H1 (cell line): Measurements from ENCODE around the gene PTDSS2. TPM values are rescaled to one million over a fixed set of nuclear protein-coding genes. Genes with fewer than 3 reads are reported as not detected.

Source experiments
- CTCF ChIA-PET: fragments of 300-600 bp; sonication (Branson Sonifier 250); formaldehyde crosslinking; loops from one replicate; lab custom pipeline; 2021; ENCODE audit not compliant: partially characterized antibody; lab: Charles Lee
- POLR2A ChIA-PET: fragments of 300-600 bp; sonication (Branson Sonifier 250); formaldehyde crosslinking; loops from one replicate; lab custom pipeline; 2021; ENCODE audit warnings: inconsistent platforms; ENCODE audit not compliant: partially characterized antibody; lab: Charles Lee
- DNase-seq, 2 experiments: peaks; one replicate each; pipeline versions ENCODE4 v3.0.0 to v3.0.0-alpha.2; 2010 to 2022; ENCODE audit warnings: low spot score in 2 of 2, low read depth in 1 of 2, mixed read lengths in 1 of 2
- FAIRE-seq: peaks from 2 replicates; lab custom pipeline; 2011; peaks lifted over from hg19 to GRCh38; lab: Jason Lieb, UNC
- H2AFZ ChIP-seq: 2 replicates; pipeline ENCODE4 v1.8.1; 2012; ENCODE audit warnings: low read length, inconsistent platforms
- H2AK5ac ChIP-seq: 2 replicates; pipeline ENCODE4 v1.6.1; 2013; ENCODE audit warnings: low read depth, low read length
- H2BK120ac ChIP-seq: replicated peaks from 2 replicates; pipeline ENCODE3; 2013; ENCODE audit warnings: low read depth, low read length, inconsistent platforms
- H2BK12ac ChIP-seq: 2 replicates; pipeline ENCODE4 v1.6.1; 2013; ENCODE audit warnings: low read depth, low read length
- H2BK15ac ChIP-seq: 2 replicates; pipeline ENCODE4 v1.6.1; 2013; ENCODE audit warnings: low read length
- H2BK20ac ChIP-seq: 2 replicates; pipeline ENCODE4 v1.6.1; 2013; ENCODE audit warnings: low read length
- H2BK5ac ChIP-seq: 2 replicates; pipeline ENCODE4 v1.6.1; 2013; ENCODE audit warnings: low read depth, low read length
- H3K14ac ChIP-seq: 2 replicates; pipeline ENCODE4 v1.6.1; 2013; ENCODE audit warnings: inconsistent platforms; ENCODE audit not compliant: insufficient read length
- H3K18ac ChIP-seq: 2 replicates; pipeline ENCODE4 v1.6.1; 2013; ENCODE audit warnings: low read length; ENCODE audit errors: extremely low read depth
- H3K23ac ChIP-seq: 2 replicates; pipeline ENCODE4 v1.6.1; 2013; ENCODE audit warnings: inconsistent platforms; ENCODE audit not compliant: insufficient read length
- H3K23me2 ChIP-seq: 2 replicates; pipeline ENCODE4 v1.6.1; 2013; ENCODE audit warnings: low read depth, low read length
- H3K27ac ChIP-seq: 2 replicates; pipeline ENCODE4 v1.6.1; 2011; ENCODE audit warnings: low read depth, low read length, inconsistent platforms
- H3K27me3 ChIP-seq, 4 experiments: replicated peaks in 1 of 4; 1 replicate in 1 of 4; 2 replicates in 3 of 4; pipeline versions ENCODE4 v1.6.1 to v1.8.1; 2011 to 2013; ENCODE audit warnings: low read length in 3 of 4, mild to moderate bottlenecking in 3 of 4, inconsistent platforms in 2 of 4, mixed read lengths in 2 of 4, moderate library complexity in 1 of 4; ENCODE audit not compliant: control insufficient read depth in 3 of 4, insufficient read depth in 3 of 4; ENCODE audit errors: extremely low read depth in 1 of 4
- H3K36me3 ChIP-seq, 4 experiments: 2 replicates each; pipeline versions ENCODE4 v1.6.1 to v1.8.1; 2011 to 2013; ENCODE audit warnings: mild to moderate bottlenecking in 4 of 4, low read length in 3 of 4, moderate library complexity in 2 of 4, control low read depth in 1 of 4, inconsistent platforms in 1 of 4; ENCODE audit not compliant: insufficient read depth in 4 of 4, control insufficient read depth in 2 of 4
- H3K4ac ChIP-seq: replicated peaks from 2 replicates; pipeline ENCODE3; 2013; ENCODE audit warnings: low read length, low read depth, mixed read lengths, inconsistent platforms; ENCODE audit not compliant: insufficient read length
- H3K4me1 ChIP-seq, 4 experiments: replicated peaks in 1 of 4; 1 replicate in 1 of 4; 2 replicates in 3 of 4; pipeline versions ENCODE4 v1.6.1 to v1.8.1; 2011 to 2013; ENCODE audit warnings: low read length in 3 of 4, inconsistent platforms in 2 of 4, mixed read lengths in 1 of 4; ENCODE audit not compliant: insufficient read depth in 4 of 4, control insufficient read depth in 3 of 4
- H3K4me2 ChIP-seq, 2 experiments: 2 replicates each; pipeline versions ENCODE4 v1.6.1 to v1.8.1; 2011 to 2013; ENCODE audit warnings: low read depth in 2 of 2, low read length in 2 of 2, control low read depth in 1 of 2, inconsistent platforms in 1 of 2, mild to moderate bottlenecking in 1 of 2; ENCODE audit not compliant: insufficient read depth in 1 of 2
- H3K4me3 ChIP-seq, 4 experiments: fragments of 200-600, 300-600 bp in 1 of 4; sonication (generic), shearing (Covaris generic), sonication (Bioruptor Twin) in 1 of 4; 2 replicates each; pipeline versions ENCODE4 v1.5.1 to v1.8.1; 2011 to 2016; ENCODE audit warnings: low read length in 4 of 4, low read depth in 3 of 4, control low read depth in 2 of 4, inconsistent platforms in 2 of 4, mild to moderate bottlenecking in 2 of 4, mixed read lengths in 1 of 4, moderate library complexity in 1 of 4; ENCODE audit not compliant: insufficient read depth in 2 of 4; ENCODE audit errors: extremely low read depth in 1 of 4
- H3K56ac ChIP-seq: replicated peaks from 2 replicates; pipeline ENCODE3; 2013; ENCODE audit warnings: low read depth, mild to moderate bottlenecking, mixed read lengths, low read length, inconsistent platforms; ENCODE audit not compliant: insufficient read length
- H3K79me1 ChIP-seq: 2 replicates; pipeline ENCODE4 v1.6.1; 2013; ENCODE audit warnings: low read depth, low read length, control low read depth
- H3K79me2 ChIP-seq, 2 experiments: 2 replicates each; pipeline versions ENCODE4 v1.6.1 to v1.8.1; 2012 to 2013; ENCODE audit warnings: low read length in 2 of 2, mild to moderate bottlenecking in 2 of 2, inconsistent platforms in 1 of 2; ENCODE audit not compliant: insufficient read depth in 2 of 2, control insufficient read depth in 1 of 2
- H3K9ac ChIP-seq, 4 experiments: replicated peaks in 1 of 4; 1 replicate in 1 of 4; 2 replicates in 3 of 4; pipeline versions ENCODE4 v1.6.1 to v1.8.1; 2011 to 2013; ENCODE audit warnings: low read depth in 3 of 4, low read length in 3 of 4, control low read depth in 2 of 4, mild to moderate bottlenecking in 2 of 4, moderate library complexity in 2 of 4, inconsistent platforms in 1 of 4; ENCODE audit errors: extremely low read depth in 1 of 4
- H3K9me3 ChIP-seq, 2 experiments: 2 replicates each; pipeline versions ENCODE4 v1.6.1 to v1.8.1; 2012 to 2013; ENCODE audit warnings: mild to moderate bottlenecking in 2 of 2, moderate library complexity in 2 of 2, control low read depth in 1 of 2, inconsistent platforms in 1 of 2, low read depth in 1 of 2, low read length in 1 of 2, mixed read lengths in 1 of 2; ENCODE audit not compliant: insufficient read depth in 2 of 2
- H4K20me1 ChIP-seq, 2 experiments: replicated peaks in 1 of 2; 2 replicates each; pipeline versions ENCODE3 to v1.8.1; 2011 to 2013; ENCODE audit warnings: inconsistent platforms in 2 of 2, low read length in 2 of 2, mild to moderate bottlenecking in 1 of 2; ENCODE audit not compliant: insufficient read depth in 2 of 2, control insufficient read depth in 1 of 2
- H4K5ac ChIP-seq: 2 replicates; pipeline ENCODE4 v1.6.1; 2013; ENCODE audit warnings: low read length, low read depth, mixed read lengths, inconsistent platforms; ENCODE audit not compliant: insufficient read length
- H4K8ac ChIP-seq: 2 replicates; pipeline ENCODE4 v1.8.0; 2013; ENCODE audit warnings: mild to moderate bottlenecking, moderate library complexity, low read length, inconsistent platforms; ENCODE audit not compliant: insufficient read depth; ENCODE audit errors: extremely low read depth
- H4K91ac ChIP-seq: replicated peaks from 2 replicates; pipeline ENCODE3; 2013; ENCODE audit warnings: low read length, mixed read lengths, inconsistent platforms; ENCODE audit not compliant: insufficient read length
- BACH1 ChIP-seq: IDR thresholded peaks from 2 replicates; pipeline ENCODE4 v1.6.1; 2012; ENCODE audit warnings: low read length, improper control_type of control experiment
- CEBPB ChIP-seq: IDR thresholded peaks from 2 replicates; pipeline ENCODE4 v1.6.1; 2012; ENCODE audit warnings: low read depth, low read length
- CHD1 ChIP-seq: IDR thresholded peaks from 2 replicates; pipeline ENCODE4 v1.6.1; 2012; ENCODE audit warnings: low read depth, low read length, improper control_type of control experiment
- CREB1 ChIP-seq: IDR thresholded peaks from 2 replicates; pipeline ENCODE4 v1.6.1; 2012; ENCODE audit warnings: inconsistent platforms
- EGR1 ChIP-seq: IDR thresholded peaks from 2 replicates; pipeline ENCODE4 v1.6.1; 2011; ENCODE audit warnings: low read depth, low read length, borderline replicate concordance
- EZH2 ChIP-seq: fragments of 200-600 bp; sonication (generic); IDR thresholded peaks from 2 replicates; pipeline ENCODE4 v1.7.1; 2012; ENCODE audit warnings: low read depth, mild to moderate bottlenecking, moderate library complexity, low read length, inconsistent platforms; ENCODE audit not compliant: severe bottlenecking
- GTF2F1 ChIP-seq: IDR thresholded peaks from 2 replicates; pipeline ENCODE4 v1.6.1; 2012; ENCODE audit warnings: low read depth, low read length, improper control_type of control experiment, borderline replicate concordance
- NRF1 ChIP-seq: IDR thresholded peaks from 2 replicates; pipeline ENCODE4 v1.6.1; 2011; ENCODE audit warnings: mild to moderate bottlenecking, low read depth, low read length, improper control_type of control experiment
- RAD21 ChIP-seq, 2 experiments: IDR thresholded peaks in 1 of 2; conservative IDR thresholded peaks in 1 of 2; 2 replicates each; pipeline ENCODE4 v1.6.1; 2011; ENCODE audit warnings: low read depth in 2 of 2, low read length in 2 of 2, improper control_type of control experiment in 1 of 2, inconsistent platforms in 1 of 2, mild to moderate bottlenecking in 1 of 2, moderate library complexity in 1 of 2
- TAF1 ChIP-seq: IDR thresholded peaks from 2 replicates; pipeline ENCODE4 v1.6.1; 2011; ENCODE audit warnings: mild to moderate bottlenecking, low read depth, low read length
- USF2 ChIP-seq: IDR thresholded peaks from 2 replicates; pipeline ENCODE4 v1.6.1; 2011; ENCODE audit warnings: low read length, improper control_type of control experiment
- WGBS, 2 experiments: shearing (Covaris generic) in 1 of 2; methylation state at CpG; one replicate each; pipeline versions ENCODE4 v1.1.6 to v1.1.7; 2013 to 2015; ENCODE audit warnings: low lambda C conversion rate in 2 of 2, mixed read lengths in 2 of 2, inconsistent platforms in 1 of 2, low coverage in 1 of 2, missing lambda C conversion rate in 1 of 2; ENCODE audit not compliant: insufficient replicate concordance in 2 of 2, insufficient coverage in 1 of 2, insufficient read length in 1 of 2; ENCODE audit errors: extremely low coverage in 1 of 2, missing lambda C conversion rate in 1 of 2; 5-methylcytosine and 5-hydroxymethylcytosine counted together
- polyA plus RNA-seq, 7 experiments: library from polyadenylated mRNA; depleted of rRNA in 3 of 7; stranded (reverse) in 5 of 7; unstranded in 2 of 7; fragments of >200 nt in 5 of 7; fragments of 200-250 nt in 2 of 7; gene quantifications; 1 replicate in 5 of 7; 2 replicates in 1 of 7; 4 replicates in 1 of 7; pipeline versions ENCODE4 v1.2.1 to v1.2.3, GENCODE V29; 2011 to 2013; ENCODE audit warnings: missing spikeins in 2 of 7, mixed read lengths in 2 of 7
- total RNA-seq: library from RNA; stranded (reverse); fragmentation: NEBNext Ultra II Directional; extraction: Animal tissue kit (Norgen Biotek cat#: 25700); gene quantifications from 2 replicates; pipeline ENCODE4 v1.2.1, GENCODE V29; 2021

PTDSS2 gene
- total and polyA plus RNA-seq, 2 of the 8 experiments (the other 6 are each of a cell fraction or from before 2014, with no cell fraction given) = 48.7 to 68.2 TPM

- Histone ChIP-seq H3K4me2 (no peak overlapping the region), H2BK12ac (no peak overlapping the region), H3K18ac (no peak overlapping the region), H3K14ac (no peak overlapping the region), H3K79me1 (peaks cover 5% of the 10 kb centered on the region), H2AK5ac (peak overlapping the region; percentile 75; the same call in 1 of the 2 replicates), H4K8ac (no peak overlapping the region), H3K56ac (no peak overlapping the region), H3K36me3 (no peaks in the 10 kb centered on the region; a peak in 1 of 8 replicates), H3K4me1 (peaks cover 0 to 24% (median 16%) of the 10 kb centered on the region in 4 experiments; a peak in 6 of 7 replicates), H4K91ac (no peak overlapping the region), H2BK20ac (no peak overlapping the region), H2AFZ (no peak overlapping the region), H3K79me2 (peaks cover 0 to 12% of the 10 kb centered on the region in 2 experiments; a peak in 1 of 4 replicates), H3K9me3 (no peaks in the 10 kb centered on the region), H3K9ac (no peak overlapping the region), H2BK15ac (0 out of 2 replicates have a peak overlapping the region, but pooled peaks have one; percentile 61), H3K4ac (no peak overlapping the region), H3K27me3 (peaks cover 0 to 13% (median 4%) of the 10 kb centered on the region in 4 experiments; a peak in 5 of 7 replicates), H2BK120ac (no peak overlapping the region), H3K23ac (no peak overlapping the region), H4K5ac (no peak overlapping the region), H3K4me3 (no peak overlapping the region), H2BK5ac (no peak overlapping the region), H4K20me1 (peaks cover 3 to 5% of the 10 kb centered on the region in 2 experiments), H3K27ac (no peak overlapping the region)
- CTCF ChIA-PET = interaction anchor here (1.2 kb wide), 1 partner anchor 30 kb away, joined by 4 read pairs; no protein-coding TSS in a partner anchor
- POLR2A ChIA-PET = interaction anchor here (0.6 to 5.5 kb wide), 2 partner anchors 14 to 458 kb away, joined by 3 to 41 read pairs; no protein-coding TSS in a partner anchor
- WGBS, 2 experiments = 90% methylated on average over 20 of the region's 20 CpGs; no CpG with 5 or more reads in 1 of the 2 experiments
- DNase-seq (peak in 1 of 2 experiments; percentile 44), FAIRE-seq (no peak)
- TF ChIP-seq CHD1 (no peak), NRF1 (no peak), EGR1 (no peak), RAD21 (IDR thresholded peaks at IDR 0.05 in 1 of 2, conservative IDR thresholded peaks at IDR 0.05 in 1 of 2; ENCODE audit: low read depth in 2 of 2, low read length in 2 of 2) (no peak), EZH2 (no peak), BACH1 (no peak), CREB1 (no peak), CEBPB (no peak), USF2 (no peak), GTF2F1 (no peak), TAF1 (no peak)
- TF ChIP-seq, all 59 proteins: peak for 0
- H3K23me2 ChIP-seq = peaks cover 9% of the 10 kb centered on the region; the same call in 1 of the 2 replicates
These were observed 30.7 kb upstream of the PTDSS2 start for GRCh38 chr11:419248-420005.
